PFSK-1 (cell line): ENCODE measurements around the gene NBPF10. TPM values are rescaled to one million over a fixed set of nuclear protein-coding genes. Genes with fewer than 3 reads are reported as not detected.
"Not testable (repeated sequence)": the region's sequence is repeated elsewhere in the genome, so short reads cannot be mapped to it uniquely, and the experiment has no call there.

Experiments used
- FOXP2 ChIP-seq: optimal IDR thresholded peaks from 2 replicates; pipeline ENCODE3; 2011; ENCODE audit warnings: borderline replicate concordance, control low read depth, inconsistent platforms; ENCODE audit not compliant: insufficient read depth; ENCODE audit errors: extremely low read length, extremely low read depth
- POLR2AphosphoS5 ChIP-seq: IDR thresholded peaks from 2 replicates; pipeline ENCODE4 v1.6.1; 2012; ENCODE audit warnings: low read depth, mild to moderate bottlenecking, control low read depth, low read length, moderate library complexity
- REST ChIP-seq, 2 experiments: IDR thresholded peaks; 2 replicates each; pipeline versions ENCODE4 v1.6.1 to v1.8.0; 2011 to 2012; ENCODE audit warnings: low read depth in 2 of 2, low read length in 2 of 2, control low read depth in 1 of 2, inconsistent platforms in 1 of 2, mild to moderate bottlenecking in 1 of 2, moderate library complexity in 1 of 2; ENCODE audit not compliant: insufficient read depth in 1 of 2
- polyA plus RNA-seq: library from polyadenylated mRNA; unstranded; fragments of >200 nt; gene quantifications from one replicate; pipeline ENCODE4 v1.2.1, GENCODE V29; 2012; ENCODE audit warnings: low read depth, missing spikeins; ENCODE audit not compliant: insufficient read length

NBPF10 gene, protein sequence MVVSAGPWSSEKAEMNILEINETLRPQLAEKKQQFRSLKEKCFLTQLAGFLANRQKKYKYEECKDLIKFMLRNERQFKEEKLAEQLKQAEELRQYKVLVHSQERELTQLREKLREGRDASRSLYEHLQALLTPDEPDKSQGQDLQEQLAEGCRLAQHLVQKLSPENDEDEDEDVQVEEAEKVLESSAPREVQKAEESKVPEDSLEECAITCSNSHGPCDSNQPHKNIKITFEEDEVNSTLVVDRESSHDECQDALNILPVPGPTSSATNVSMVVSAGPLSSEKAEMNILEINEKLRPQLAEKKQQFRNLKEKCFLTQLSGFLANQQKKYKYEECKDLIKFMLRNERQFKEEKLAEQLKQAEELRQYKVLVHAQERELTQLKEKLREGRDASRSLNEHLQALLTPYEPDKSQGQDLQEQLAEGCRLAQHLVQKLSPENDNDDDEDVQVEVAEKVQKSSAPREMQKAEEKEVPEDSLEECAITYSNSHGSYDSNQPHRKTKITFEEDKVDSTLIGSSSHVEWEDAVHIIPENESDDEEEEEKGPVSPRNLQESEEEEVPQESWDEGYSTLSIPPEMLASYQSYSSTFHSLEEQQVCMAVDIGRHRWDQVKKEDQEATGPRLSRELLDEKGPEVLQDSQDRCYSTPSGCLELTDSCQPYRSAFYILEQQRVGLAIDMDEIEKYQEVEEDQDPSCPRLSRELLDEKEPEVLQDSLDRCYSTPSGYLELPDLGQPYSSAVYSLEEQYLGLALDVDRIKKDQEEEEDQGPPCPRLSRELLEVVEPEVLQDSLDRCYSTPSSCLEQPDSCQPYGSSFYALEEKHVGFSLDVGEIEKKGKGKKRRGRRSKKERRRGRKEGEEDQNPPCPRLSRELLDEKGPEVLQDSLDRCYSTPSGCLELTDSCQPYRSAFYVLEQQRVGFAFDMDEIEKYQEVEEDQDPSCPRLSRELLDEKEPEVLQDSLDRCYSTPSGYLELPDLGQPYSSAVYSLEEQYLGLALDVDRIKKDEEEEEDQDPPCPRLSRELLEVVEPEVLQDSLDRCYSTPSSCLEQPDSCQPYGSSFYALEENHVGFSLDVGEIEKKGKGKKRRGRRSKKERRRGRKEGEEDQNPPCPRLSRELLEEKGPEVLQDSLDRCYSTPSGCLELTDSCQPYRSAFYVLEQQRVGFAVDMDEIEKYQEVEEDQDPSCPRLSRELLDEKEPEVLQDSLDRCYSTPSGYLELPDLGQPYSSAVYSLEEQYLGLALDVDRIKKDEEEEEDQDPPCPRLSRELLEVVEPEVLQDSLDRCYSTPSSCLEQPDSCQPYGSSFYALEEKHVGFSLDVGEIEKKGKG (N-terminal part only)
- 0.31 TPM for polyA plus RNA-seq

GRCh38 chr1:146144465-146144864, at the start of gene NBPF10:
NBPF10 (minus strand) TSS chr1:146144804; CDS start chr1:146144769, 35 bp downstream.
- TF ChIP-seq POLR2AphosphoS5; FOXP2; REST (IDR thresholded peaks at IDR 0.05; ENCODE audit: insufficient read depth in 1 of 2, low read depth in 2 of 2, low read length in 2 of 2): not testable (repeated sequence)
